Ascending aorta (tissue), 2 donors: ENCODE measurements around the gene RNF208. TPM values are rescaled to one million over a fixed set of nuclear protein-coding genes. Genes with fewer than 3 reads are reported as not detected.

Experiments used
- DNase-seq, 2 donors: peaks; one replicate each; pipeline ENCODE4 v3.0.0-alpha.2; 2019; ENCODE audit warnings: low spot score in 2 of 2
- H3K27ac ChIP-seq, 2 donors: fragments of 200-600 bp; sonication (generic); one replicate each; pipeline ENCODE4 v1.5.1; 2016 to 2017; ENCODE audit warnings: mild to moderate bottlenecking in 1 of 2
- H3K27me3 ChIP-seq: fragments of 200-600 bp; sonication (generic); one replicate; pipeline ENCODE4 v1.5.1; 2017
- H3K36me3 ChIP-seq, 2 donors: fragments of 200-600 bp; sonication (generic); one replicate each; pipeline ENCODE4 v1.5.1; 2016
- H3K4me1 ChIP-seq, 2 donors: fragments of 200-600 bp; sonication (generic); one replicate each; pipeline ENCODE4 v1.5.1; 2016 to 2017; ENCODE audit warnings: mild to moderate bottlenecking in 1 of 2
- H3K4me3 ChIP-seq, 2 donors: fragments of 200-600 bp; sonication (generic); one replicate each; pipeline ENCODE4 v1.5.1; 2016 to 2017; ENCODE audit warnings: mild to moderate bottlenecking in 1 of 2
- H3K9me3 ChIP-seq, 2 donors: fragments of 200-600 bp; sonication (generic); one replicate each; pipeline ENCODE4 v1.5.1; 2016
- intact Hi-C: fragments of 100-400 bp; cut with DNase I; formaldehyde crosslinking; loops from one replicate; pipeline ENCODE4 v1.15.1; 2023
- total RNA-seq: library from RNA; depleted of rRNA; stranded (reverse); fragments of >200 nt; gene quantifications from one replicate; pipeline ENCODE4 v1.1.0, GENCODE V29; 2016
- TF ChIP-seq, protein P1 (sequence below), 3 experiments: fragments of 200-600 bp in 2 of 3; fragments of 450-650 bp in 1 of 3; sonication (generic) in 2 of 3; IDR thresholded peaks; one replicate each; pipeline ENCODE4 v1.5.1; 2016 to 2019; ENCODE audit warnings: antibody characterized with exemption in 3 of 3, mild to moderate bottlenecking in 1 of 3, moderate library complexity in 1 of 3

Gene RNF208
- total RNA-seq, 1 donor from 2014 or later, result 6.7 TPM

DNA sequence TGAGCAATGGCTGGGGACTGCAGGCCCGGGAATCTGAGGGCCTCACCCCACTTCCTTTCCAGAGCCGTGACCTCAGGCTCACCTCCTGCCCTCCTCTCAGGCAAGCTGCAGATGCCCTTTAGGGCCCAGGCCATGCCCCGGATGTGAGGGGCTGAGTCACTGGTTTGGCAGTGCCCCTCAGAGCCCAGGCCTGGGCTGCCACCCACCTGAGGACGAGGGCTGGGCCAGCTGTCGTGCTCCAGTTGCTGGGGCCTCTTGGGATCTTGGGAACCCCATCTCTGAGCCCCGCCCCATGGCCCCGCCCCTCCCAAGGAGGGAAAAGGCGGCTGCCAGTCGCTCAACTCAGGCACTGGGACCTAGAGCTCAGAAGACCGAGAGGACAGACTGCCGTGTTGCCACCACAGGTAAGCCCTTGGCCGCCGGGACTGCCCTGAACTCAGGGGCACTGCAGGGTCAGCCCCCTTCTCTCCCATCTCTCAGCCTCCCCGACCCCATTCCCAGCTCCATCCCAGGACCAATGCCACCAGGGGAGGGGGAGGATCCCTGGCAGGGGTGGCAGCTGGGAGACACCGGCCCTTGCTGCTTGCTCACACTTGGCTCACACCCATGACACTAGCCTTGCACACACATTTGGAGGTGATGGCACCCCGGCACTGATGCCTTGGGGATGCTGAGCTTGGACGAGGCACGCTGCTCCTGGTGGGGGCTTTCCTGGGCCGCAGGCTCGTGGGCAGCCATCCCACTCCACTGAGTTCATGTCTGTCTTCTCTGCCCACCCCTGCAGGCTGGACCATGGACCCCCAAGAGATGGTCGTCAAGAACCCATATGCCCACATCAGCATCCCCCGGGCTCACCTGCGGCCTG, 3.0 kb upstream of the RNF208 start, which contains the start of gene CYSRT1:
CYSRT1 (plus strand) TSS at position 345 of the 865 bp plus-strand sequence; CDS start at position 793, 448 bp downstream.
- TF ChIP-seq, protein P1, sequence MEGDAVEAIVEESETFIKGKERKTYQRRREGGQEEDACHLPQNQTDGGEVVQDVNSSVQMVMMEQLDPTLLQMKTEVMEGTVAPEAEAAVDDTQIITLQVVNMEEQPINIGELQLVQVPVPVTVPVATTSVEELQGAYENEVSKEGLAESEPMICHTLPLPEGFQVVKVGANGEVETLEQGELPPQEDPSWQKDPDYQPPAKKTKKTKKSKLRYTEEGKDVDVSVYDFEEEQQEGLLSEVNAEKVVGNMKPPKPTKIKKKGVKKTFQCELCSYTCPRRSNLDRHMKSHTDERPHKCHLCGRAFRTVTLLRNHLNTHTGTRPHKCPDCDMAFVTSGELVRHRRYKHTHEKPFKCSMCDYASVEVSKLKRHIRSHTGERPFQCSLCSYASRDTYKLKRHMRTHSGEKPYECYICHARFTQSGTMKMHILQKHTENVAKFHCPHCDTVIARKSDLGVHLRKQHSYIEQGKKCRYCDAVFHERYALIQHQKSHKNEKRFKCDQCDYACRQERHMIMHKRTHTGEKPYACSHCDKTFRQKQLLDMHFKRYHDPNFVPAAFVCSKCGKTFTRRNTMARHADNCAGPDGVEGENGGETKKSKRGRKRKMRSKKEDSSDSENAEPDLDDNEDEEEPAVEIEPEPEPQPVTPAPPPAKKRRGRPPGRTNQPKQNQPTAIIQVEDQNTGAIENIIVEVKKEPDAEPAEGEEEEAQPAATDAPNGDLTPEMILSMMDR (IDR thresholded peaks at IDR 0.05), result no peak
- no peak for DNase-seq
- intact Hi-C loops, result loop anchor here (10.0 kb wide), 1 partner anchor 430 kb away; the partner anchor contains the start of genes CCDC183 and TMEM141
- Histone ChIP-seq H3K4me3 (peak within 1 kb of the TSS; percentile 75 to 89), H3K9me3 (no peaks in the 10 kb centered on the region), H3K36me3 (no peaks in the 10 kb centered on the region), H3K27ac (peak within 1 kb of the TSS; percentile 94 to 95), H3K27me3 (no peaks in the 10 kb centered on the region), H3K4me1 (peaks cover 5 to 19% of the 10 kb centered on the region in 2 donors)

- no peaks in the 10 kb centered on the region for H3K27me3 ChIP-seq
- H3K36me3 ChIP-seq, result no peaks in the 10 kb centered on the region
- peak; percentile 94 to 99 for DNase-seq
- no peaks in the 10 kb centered on the region for H3K9me3 ChIP-seq
- peaks cover 5 to 19% of the 10 kb centered on the region in 2 donors for H3K4me1 ChIP-seq
- intact Hi-C loops, result loop anchor here (1.0 to 10.0 kb wide), 5 partner anchors 17 to 429 kb away; partner anchors contain the start of genes ANAPC2, CCDC183, SSNA1 and TMEM141
- TF ChIP-seq, protein P1 (IDR thresholded peaks at IDR 0.05), result no peak
- peak overlapping the region; percentile 94 to 95 for H3K27ac ChIP-seq
- peak overlapping the region; percentile 75 to 89 for H3K4me3 ChIP-seq
Measured at GRCh38 chr9:137223078-137223970, 1.3 kb upstream of the RNF208 start.

GRCh38 chr9:137221506-137222111, 431 bp downstream of the RNF208 start:
- Histone ChIP-seq H3K4me3 (peak overlapping the region; percentile 54 to 69), H3K36me3 (no peaks in the 10 kb centered on the region), H3K4me1 (peaks cover 5 to 19% of the 10 kb centered on the region in 2 donors), H3K27ac (no peak overlapping the region), H3K9me3 (no peaks in the 10 kb centered on the region), H3K27me3 (no peaks in the 10 kb centered on the region)
- DNase-seq, result no peak
- TF ChIP-seq, protein P1 (IDR thresholded peaks at IDR 0.05), result no peak
- intact Hi-C loops, result loop anchor here (10.0 kb wide), 1 partner anchor 427 kb away; the partner anchor contains the start of genes CCDC183 and TMEM141

DNA sequence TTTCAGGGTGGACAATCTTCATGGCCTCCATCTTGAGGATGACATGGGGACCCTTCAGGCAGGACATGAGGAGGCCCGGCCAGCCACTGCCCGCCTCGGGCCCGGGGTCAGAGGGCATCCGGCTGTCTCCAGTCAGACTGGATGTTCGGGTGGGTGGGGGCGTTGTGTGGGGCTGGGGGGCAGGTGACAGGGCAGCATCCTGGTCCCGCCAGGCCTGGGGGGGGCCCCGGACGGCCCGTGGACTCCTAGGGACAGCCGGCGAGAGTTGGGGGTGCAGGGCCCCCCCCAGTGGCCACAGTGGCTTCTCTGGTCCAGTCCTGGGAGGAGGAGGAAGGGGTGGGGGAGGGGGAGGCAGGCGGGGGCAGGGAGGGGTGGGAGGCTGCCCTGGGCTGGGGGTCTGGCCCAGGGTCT, 940 bp downstream of the RNF208 start:
- no peak overlapping the region for H3K27ac ChIP-seq
- intact Hi-C loops, result loop anchor here (10.0 kb wide), 1 partner anchor 426 kb away; the partner anchor contains the start of genes CCDC183 and TMEM141
- TF ChIP-seq, protein P1 (IDR thresholded peaks at IDR 0.05), result no peak
- H3K27me3 ChIP-seq, result no peaks in the 10 kb centered on the region
- DNase-seq, result no peak
- H3K4me1 ChIP-seq, result peaks cover 5 to 19% of the 10 kb centered on the region in 2 donors
- no peaks in the 10 kb centered on the region for H3K36me3 ChIP-seq
- H3K4me3 ChIP-seq, result peak overlapping the region; percentile 54 to 69
- no peaks in the 10 kb centered on the region for H3K9me3 ChIP-seq
